Measurements from ENCODE around the gene CDH8.

The CDH8 gene

DNA sequence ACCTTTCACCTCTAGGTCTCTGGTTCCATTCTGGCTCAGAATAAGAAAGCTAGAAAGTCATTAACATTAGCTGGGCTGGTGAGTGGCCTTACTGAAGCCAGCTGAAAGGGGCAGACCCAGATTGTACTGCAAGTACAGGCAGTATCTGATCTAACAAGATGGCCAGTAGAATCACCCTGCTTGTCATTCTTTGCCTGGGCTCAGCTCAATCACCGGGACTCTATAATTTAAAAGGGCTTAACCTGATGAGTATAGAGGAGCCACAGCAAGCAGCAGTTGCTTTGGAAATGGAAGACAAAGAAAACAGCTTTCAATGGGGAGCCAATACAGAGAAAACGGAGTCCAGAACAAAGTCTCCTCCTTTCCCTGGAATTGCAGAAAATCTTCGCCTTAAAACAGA is 13.6 kb downstream of the CDH8 start:
- no peak for DNase-seq

GRCh38 chr16:62021161-62021581 is 15.1 kb downstream of the CDH8 start:
- DNase-seq, result no peak

DNA sequence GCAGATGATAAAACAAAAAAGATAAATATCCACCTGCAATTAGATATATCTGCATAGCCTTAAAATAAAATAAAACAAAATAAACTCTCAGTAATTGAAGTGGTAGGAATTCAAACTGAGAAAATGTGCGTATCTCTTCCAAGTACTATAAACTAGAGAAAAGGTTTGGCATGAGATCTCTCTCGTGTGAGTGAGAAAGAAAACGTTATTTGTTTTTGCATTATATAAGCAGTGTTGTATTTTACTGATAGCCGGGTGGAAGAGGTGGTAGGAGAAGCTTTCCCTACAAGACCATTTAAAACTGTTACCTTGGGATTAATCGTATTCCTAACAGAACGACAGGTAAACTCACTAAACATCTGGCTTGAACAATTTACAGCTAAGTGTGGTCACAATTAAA is 15.6 kb downstream of the CDH8 start:
- no peak for DNase-seq

GRCh38 chr16:62019851-62020250 is 16.4 kb downstream of the CDH8 start:
- no peak for DNase-seq

DNA sequence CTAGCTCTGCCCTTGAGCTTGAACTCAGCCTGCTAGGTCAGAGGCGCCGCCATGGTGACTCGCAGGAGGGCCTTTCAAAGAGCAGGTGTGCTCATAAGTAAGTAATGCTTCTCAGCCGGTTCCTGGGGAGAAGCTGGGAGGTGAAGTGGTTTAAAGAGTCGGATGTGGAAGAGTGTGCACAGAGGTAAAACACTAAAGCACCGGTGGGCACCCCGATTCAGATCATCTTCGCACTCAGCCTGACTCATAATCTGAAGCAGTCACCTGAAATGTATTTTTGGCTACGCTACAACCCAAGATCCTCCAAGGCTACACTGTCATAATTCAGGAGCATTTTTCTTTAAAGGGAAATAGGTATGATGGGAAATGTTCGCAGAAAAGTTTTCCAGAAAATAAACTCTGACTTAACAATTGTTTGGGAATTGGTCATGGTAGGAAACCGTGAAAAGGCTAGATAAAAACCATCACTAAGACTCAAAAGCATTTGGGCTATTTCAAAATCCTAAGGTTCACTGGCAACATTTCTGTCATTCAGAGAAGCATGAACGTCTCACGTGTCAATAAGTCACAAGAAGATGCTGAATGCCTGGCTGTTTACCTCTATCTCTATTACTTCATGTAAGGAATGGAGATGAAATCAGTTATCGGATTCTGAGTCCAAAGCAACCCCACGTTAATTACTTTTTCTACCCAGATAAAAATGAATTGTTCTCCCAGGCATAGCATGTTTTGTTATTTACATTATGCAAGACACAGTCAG is 17.8 kb downstream of the CDH8 start:
- no peak for DNase-seq

- DNase-seq, result no peak
Measured at GRCh38 chr16:62014319-62014923, 21.8 kb downstream of the CDH8 start.

GRCh38 chr16:62010186-62010585 is 26.1 kb downstream of the CDH8 start:
- DNase-seq, result no peak

- DNase-seq, result no peak
Measured at GRCh38 chr16:61998460-61998859, 37.8 kb downstream of the CDH8 start.

DNA sequence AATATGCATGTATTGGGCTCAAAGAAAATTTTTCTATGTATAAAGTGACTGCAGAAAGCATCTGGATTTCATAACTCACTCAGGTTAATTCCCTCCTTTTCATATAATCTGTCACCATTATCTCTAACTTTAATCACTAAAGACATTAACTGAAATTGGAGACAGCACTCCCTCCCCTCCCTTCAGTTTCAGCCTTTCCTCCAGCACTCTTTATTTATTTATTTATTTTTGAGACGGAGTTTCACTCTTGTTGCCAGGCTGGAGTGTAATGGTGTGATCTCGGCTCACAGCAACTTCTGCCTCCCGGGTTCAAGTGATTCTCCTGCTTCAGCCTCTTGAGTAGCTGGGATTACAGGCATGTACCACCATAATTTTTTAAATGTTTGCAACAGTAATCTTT is 43.1 kb downstream of the CDH8 start:
- no peak for DNase-seq

GRCh38 chr16:61987474-61988012 is 48.7 kb downstream of the CDH8 start:
- DNase-seq, result no peak

DNA sequence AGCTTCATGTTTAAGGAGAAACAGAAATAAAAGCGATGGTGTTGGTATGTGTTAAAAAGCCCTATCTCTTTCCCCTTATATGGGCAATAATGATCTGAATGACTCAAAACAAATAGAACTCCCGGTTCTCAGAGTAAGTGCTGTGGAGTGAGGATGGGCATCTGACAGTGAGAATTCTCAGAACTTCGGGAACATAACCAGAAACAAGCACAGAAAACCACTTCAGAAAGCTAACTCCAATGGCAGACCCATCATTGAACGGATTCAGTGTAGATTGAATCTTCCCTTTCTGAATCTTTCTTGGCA is 67.2 kb downstream of the CDH8 start:
- no peak for DNase-seq

- DNase-seq, result no peak
Measured at GRCh38 chr16:61968242-61969076, 67.8 kb downstream of the CDH8 start.

DNA sequence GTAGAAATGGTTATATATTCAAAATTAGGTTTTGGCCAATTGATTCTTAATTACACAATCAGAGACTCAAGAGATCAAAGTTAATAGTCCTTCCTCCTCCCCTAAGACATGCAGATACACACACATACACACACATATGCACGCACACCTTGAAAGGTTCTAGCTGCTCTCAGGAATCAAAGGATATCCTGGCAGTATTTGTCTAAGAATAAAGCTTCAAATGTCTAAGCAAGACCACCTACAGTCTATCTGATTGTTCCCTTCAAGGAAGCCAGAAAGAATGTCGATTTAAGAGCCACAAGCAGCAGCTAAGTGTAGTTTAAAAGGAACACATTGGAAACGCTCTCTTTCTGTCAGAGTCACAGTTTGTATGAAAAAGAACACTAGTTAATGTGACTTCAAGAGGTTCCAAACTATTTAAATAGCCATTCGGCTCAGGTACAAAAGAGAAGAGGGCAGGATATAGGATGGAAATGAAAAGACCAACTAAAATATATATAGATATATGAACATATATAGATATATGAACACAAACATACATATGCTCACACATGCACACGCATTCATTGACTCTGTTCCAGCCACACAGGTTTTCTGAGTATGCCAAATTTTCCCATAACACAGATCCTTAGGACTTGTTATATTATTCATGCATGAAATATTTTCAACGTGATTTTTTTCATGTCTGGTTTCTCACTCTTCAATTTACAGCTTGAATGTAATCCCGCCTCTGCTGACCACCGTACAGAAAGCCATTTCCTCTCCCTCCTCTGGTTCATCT is 79.0 kb downstream of the CDH8 start:
- DNase-seq, result no peak

DNA sequence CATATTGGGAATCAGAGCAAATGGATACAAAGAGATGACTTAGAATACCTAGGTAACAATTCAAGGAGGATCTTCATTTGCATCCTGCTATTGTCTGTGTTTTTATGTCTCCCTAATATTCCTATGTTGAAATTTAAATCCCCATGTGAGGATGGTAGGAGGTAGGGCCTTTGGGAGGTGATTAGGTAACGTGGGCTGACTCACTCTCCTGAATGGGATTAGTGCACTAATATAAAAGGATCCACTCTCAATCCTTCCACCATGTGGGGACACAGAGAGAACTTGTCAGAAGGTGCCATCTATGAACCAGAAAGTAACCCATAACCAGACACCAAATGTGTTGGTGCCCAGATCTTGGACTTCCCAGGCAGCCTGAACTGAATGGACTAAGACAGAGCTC is 83.4 kb downstream of the CDH8 start:
- no peak for DNase-seq

GRCh38 chr16:61948414-61948813 is 87.8 kb downstream of the CDH8 start:
- DNase-seq, result no peak

DNA sequence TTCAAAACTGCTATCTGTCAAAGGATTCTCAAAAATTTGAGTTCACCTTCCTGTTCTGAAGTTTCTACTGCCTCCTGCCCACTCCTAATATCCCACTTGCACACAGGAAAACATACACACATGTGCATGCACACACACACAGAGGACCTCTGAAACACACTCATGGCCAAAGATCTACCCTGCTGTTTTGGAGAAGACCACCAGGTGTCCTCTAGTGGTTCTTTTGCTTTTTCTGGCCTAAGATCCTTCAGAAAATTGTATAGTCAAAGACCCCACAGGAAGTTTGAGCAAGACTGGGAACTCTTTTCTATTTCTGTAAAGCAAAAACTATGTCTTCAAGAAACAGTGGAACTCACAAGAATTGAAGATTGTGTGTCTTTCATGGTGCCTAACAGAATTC is 90.2 kb downstream of the CDH8 start:
- DNase-seq, result no peak

DNA sequence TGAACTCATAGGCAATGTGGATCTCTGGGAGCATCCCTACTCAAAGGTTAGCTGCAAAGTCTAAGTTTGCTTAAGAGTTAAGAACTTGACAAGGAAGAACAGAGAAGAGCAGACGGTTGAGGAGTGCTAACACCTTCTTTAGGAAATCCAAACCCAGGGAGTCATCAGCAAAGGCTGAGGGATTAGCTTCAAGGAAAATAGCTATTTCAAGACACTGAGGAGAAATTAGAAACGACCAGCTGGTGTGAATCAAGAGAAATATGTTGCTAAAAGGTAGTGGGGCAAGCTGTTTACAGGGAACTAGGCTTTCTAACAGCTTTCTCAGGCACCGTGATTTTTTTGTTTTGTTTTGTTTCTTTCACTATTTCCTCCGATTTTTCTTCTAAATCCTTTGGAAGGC is 90.7 kb downstream of the CDH8 start:
- no peak for DNase-seq

- no peak for DNase-seq
Measured at GRCh38 chr16:61944004-61944403, 92.2 kb downstream of the CDH8 start.

GRCh38 chr16:61940611-61941010 is 95.6 kb downstream of the CDH8 start:
- DNase-seq, result no peak

GRCh38 chr16:61937646-61938045 is 98.6 kb downstream of the CDH8 start:
- no peak for DNase-seq

DNA sequence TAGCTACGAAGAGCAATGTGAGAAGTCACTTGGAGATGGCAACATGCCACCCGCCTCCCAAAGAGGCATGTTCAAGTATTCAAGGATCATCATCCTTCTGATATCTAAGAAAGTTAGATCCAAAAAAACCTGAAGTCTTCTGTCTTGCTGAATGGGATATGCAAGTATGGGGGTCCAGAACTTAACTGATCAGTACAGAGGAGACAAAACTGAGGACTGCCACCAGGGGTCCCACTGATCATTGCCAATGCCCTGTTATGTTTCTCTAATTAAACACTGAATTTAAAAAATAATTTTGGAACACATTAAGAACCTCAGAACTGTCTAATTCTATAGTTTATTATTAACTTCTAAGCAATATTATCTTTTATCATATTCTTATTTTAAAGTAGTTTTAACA is 99.7 kb downstream of the CDH8 start:
- DNase-seq, result no peak

DNA sequence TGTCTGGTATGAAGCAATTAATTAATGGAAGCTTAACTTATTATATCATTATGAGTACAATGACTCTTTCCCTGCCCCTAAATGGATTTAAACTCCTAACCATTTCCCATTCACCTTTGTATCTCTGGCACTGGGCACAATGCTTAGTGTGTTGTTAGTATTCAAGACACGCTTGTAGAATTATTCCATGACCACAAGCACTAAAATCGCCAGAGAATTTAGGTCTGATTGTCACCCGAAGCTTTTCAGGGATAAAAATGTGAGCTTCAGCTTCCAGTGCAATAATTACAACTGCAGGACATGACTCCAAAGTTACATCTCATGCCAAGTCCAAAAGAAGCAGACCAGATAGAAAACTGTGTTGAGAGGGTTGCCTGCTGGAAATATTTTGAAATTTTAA is 101.6 kb downstream of the CDH8 start:
- no peak for DNase-seq

DNA sequence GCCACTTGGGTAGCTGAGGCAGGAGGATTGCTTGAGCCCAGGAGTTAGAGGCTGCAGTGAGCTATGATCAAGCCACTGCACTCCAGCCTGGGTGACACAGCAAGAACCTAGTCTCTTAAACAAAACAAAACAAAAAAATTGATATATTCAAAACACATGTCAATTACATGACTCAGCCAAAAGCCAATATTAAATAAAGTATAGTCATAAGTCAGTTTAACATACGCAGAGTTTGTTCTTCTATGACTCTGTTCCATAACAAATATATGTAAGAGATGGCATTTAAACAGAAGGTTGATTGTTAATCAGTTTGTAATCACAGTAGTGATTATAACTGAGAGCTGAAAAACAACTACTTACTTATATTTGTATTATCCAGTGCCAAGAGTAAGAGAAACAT is 106.5 kb downstream of the CDH8 start:
- no peak for DNase-seq

Measured in NCI-H2029 (cell line).